GM12878 (cell line): ENCODE data around the gene TRIM28. TPM values are rescaled to one million over a fixed set of nuclear protein-coding genes. Genes with fewer than 3 reads are reported as not detected.

Source experiments
- BACH1 ChIP-seq: fragments of 450-650 bp; IDR thresholded peaks from 2 replicates; pipeline ENCODE4 v1.6.1; 2017; ENCODE audit warnings: mild to moderate bottlenecking, borderline replicate concordance
- BHLHE40 ChIP-seq, 2 experiments: fragments of 450-650 bp in 1 of 2; IDR thresholded peaks; 2 replicates each; pipeline ENCODE4 v1.6.1; 2011 to 2017; ENCODE audit warnings: low read depth in 2 of 2, borderline replicate concordance in 1 of 2, improper control_type of control experiment in 1 of 2, low read length in 1 of 2, mild to moderate bottlenecking in 1 of 2
- CHD2 ChIP-seq: IDR thresholded peaks from 2 replicates; pipeline ENCODE4 v1.6.1; 2011; ENCODE audit warnings: low read depth, low read length, improper control_type of control experiment, borderline replicate concordance
- EED ChIP-seq: sonication (generic); IDR thresholded peaks from 2 replicates; pipeline ENCODE4 v1.6.1; 2016; ENCODE audit warnings: antibody characterized with exemption, low read depth
- HDGF ChIP-seq: fragments of 450-650 bp; IDR thresholded peaks from 2 replicates; pipeline ENCODE4 v1.6.1; 2016; ENCODE audit warnings: antibody characterized with exemption
- IRF4 ChIP-seq: IDR thresholded peaks from 2 replicates; pipeline ENCODE4 v1.6.1; 2011; ENCODE audit warnings: low read depth, low read length
- MEF2A ChIP-seq: IDR thresholded peaks from 2 replicates; pipeline ENCODE4 v1.6.1; 2011; ENCODE audit warnings: low read depth, mild to moderate bottlenecking, low read length, moderate library complexity; ENCODE audit not compliant: insufficient read depth
- MTA2 ChIP-seq: fragments of 450-650 bp; IDR thresholded peaks from 2 replicates; pipeline ENCODE4 v1.6.1; 2016; ENCODE audit warnings: low read depth, mild to moderate bottlenecking, moderate library complexity
- PAX5 ChIP-seq: IDR thresholded peaks from 2 replicates; pipeline ENCODE4 v1.6.1; 2011; ENCODE audit warnings: low read depth, low read length, borderline replicate concordance
- PML ChIP-seq: IDR thresholded peaks from 2 replicates; pipeline ENCODE4 v1.6.1; 2012; ENCODE audit warnings: low read length, inconsistent platforms
- POLR2AphosphoS2 ChIP-seq: IDR thresholded peaks from 2 replicates; pipeline ENCODE4 v1.6.1; 2011; ENCODE audit warnings: low read depth, mild to moderate bottlenecking, low read length, improper control_type of control experiment, moderate library complexity
- SMAD5 ChIP-seq: IDR thresholded peaks from 2 replicates; pipeline ENCODE4 v1.6.1; 2016; ENCODE audit warnings: antibody characterized with exemption, low read depth
- SUPT20H ChIP-seq: IDR thresholded peaks from 2 replicates; pipeline ENCODE4 v1.6.1; 2011; ENCODE audit warnings: low read depth, mild to moderate bottlenecking, low read length, moderate library complexity, borderline replicate concordance; ENCODE audit not compliant: control insufficient read depth
- TBL1XR1 ChIP-seq: IDR thresholded peaks from 2 replicates; pipeline ENCODE4 v1.6.1; 2012; ENCODE audit warnings: low read depth, low read length, improper control_type of control experiment
- YBX1 ChIP-seq: fragments of 450-650 bp; IDR thresholded peaks from 2 replicates; pipeline ENCODE4 v1.6.1; 2016; ENCODE audit warnings: antibody characterized with exemption
- ZNF207 ChIP-seq: fragments of 450-650 bp; IDR thresholded peaks from 2 replicates; pipeline ENCODE4 v1.6.1; 2014; ENCODE audit warnings: antibody characterized with exemption, mild to moderate bottlenecking, borderline replicate concordance
- ZNF384 ChIP-seq: IDR thresholded peaks from 2 replicates; pipeline ENCODE4 v1.6.1; 2012; ENCODE audit warnings: low read depth, mild to moderate bottlenecking, low read length, improper control_type of control experiment, borderline replicate concordance
- polyA plus RNA-seq, 11 experiments: library from polyadenylated mRNA; depleted of rRNA in 4 of 11; unstranded in 6 of 11; stranded (reverse) in 5 of 11; fragments of >200 nt; fragmentation: Nextera tagmentation in 4 of 11; fragmentation: Illumina TruSeq in 1 of 11; extraction: Ambion mirVana in 4 of 11; extraction: Trizol in 1 of 11; gene quantifications; 1 replicate in 1 of 11; 2 replicates in 10 of 11; pipeline versions ENCODE4 v1.2.1 to v1.2.3, GENCODE V29; 2011 to 2016; ENCODE audit warnings: inconsistent platforms in 2 of 11, missing spikeins in 2 of 11, low read depth in 1 of 11
- total RNA-seq, 4 experiments: library from RNA; depleted of rRNA in 3 of 4; stranded (reverse); fragments of >200 nt in 3 of 4; fragmentation: Illumina TruSeq in 1 of 4; extraction: Trizol in 1 of 4; gene quantifications; 2 replicates each; pipeline versions ENCODE4 v1.2.1 to v1.2.3, GENCODE V29; 2013 to 2021
- TF ChIP-seq, protein P1 (sequence below): IDR thresholded peaks from 2 replicates; pipeline ENCODE4 v1.6.1; 2012; ENCODE audit warnings: low read depth, low read length, improper control_type of control experiment
- TF ChIP-seq, protein P2 (sequence below): fragments of 450-650 bp; IDR thresholded peaks from 2 replicates; pipeline ENCODE4 v1.6.1; 2016; ENCODE audit warnings: mild to moderate bottlenecking
- TF ChIP-seq, protein P3 (sequence below): fragments of 450-650 bp; IDR thresholded peaks from 2 replicates; pipeline ENCODE4 v1.6.1; 2016; ENCODE audit warnings: mild to moderate bottlenecking
- TF ChIP-seq, protein P4 (sequence below): IDR thresholded peaks from 2 replicates; pipeline ENCODE4 v1.6.1; 2012; ENCODE audit warnings: low read depth, low read length, improper control_type of control experiment
- TF ChIP-seq, protein P5 (sequence below): fragments of 150-350 bp; IDR thresholded peaks from 2 replicates; pipeline ENCODE4 v1.6.1; 2016; ENCODE audit warnings: low read depth, low read length

Gene TRIM28
- total and polyA plus RNA-seq, 10 of the 15 experiments (the other 5 are each of a cell fraction or from before 2014, with no cell fraction given), result 5.0 to 650 (median 296) TPM

DNA sequence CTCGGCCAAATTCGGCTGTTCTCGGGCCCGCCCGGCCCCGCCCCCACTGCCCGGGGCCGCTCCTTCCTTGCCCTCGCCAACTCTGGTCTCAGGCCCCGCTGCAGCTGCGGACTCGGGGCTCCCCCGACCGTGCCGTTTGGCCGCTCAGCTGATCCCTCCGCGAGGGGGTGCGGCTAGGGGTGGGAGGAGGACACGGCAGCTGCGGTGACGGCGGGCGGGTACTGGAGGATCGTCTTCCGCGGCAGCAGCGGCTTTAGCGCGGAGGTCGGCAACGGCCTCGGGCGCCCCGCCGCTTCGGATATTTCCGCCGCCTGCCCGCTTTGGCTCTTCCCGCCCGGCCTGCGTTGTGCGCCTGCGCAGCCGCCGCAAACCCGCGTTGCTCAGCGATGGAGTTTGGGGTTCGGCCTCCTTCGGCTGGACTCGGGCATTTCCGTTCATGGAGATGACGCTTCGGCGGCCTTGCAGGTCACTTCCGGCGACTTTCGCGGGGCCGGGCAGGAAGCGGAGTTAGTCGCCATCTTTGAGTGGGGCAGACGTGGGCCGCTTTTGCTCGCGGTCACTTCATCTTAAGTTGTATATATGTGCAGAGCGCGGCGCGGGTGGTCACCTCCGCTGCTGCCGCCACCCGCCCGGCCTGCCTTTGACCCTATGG is 14.9 kb downstream of the TRIM28 start (continued):
- TF ChIP-seq, protein P1, sequence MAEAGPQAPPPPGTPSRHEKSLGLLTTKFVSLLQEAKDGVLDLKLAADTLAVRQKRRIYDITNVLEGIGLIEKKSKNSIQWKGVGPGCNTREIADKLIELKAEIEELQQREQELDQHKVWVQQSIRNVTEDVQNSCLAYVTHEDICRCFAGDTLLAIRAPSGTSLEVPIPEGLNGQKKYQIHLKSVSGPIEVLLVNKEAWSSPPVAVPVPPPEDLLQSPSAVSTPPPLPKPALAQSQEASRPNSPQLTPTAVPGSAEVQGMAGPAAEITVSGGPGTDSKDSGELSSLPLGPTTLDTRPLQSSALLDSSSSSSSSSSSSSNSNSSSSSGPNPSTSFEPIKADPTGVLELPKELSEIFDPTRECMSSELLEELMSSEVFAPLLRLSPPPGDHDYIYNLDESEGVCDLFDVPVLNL, result peak; percentile 61; the same call in 1 of the 2 replicates
- no peak for TF ChIP-seq YBX1
- TF ChIP-seq, protein P2, sequence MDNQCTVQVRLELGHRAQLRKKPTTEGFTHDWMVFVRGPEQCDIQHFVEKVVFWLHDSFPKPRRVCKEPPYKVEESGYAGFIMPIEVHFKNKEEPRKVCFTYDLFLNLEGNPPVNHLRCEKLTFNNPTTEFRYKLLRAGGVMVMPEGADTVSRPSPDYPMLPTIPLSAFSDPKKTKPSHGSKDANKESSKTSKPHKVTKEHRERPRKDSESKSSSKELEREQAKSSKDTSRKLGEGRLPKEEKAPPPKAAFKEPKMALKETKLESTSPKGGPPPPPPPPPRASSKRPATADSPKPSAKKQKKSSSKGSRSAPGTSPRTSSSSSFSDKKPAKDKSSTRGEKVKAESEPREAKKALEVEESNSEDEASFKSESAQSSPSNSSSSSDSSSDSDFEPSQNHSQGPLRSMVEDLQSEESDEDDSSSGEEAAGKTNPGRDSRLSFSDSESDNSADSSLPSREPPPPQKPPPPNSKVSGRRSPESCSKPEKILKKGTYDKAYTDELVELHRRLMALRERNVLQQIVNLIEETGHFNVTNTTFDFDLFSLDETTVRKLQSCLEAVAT, result no peak
- TF ChIP-seq BACH1, result peak; percentile 31; the same call in 1 of the 2 replicates
- peak; percentile 54 for TF ChIP-seq CHD2
- TF ChIP-seq MTA2, result no peak
- TF ChIP-seq POLR2AphosphoS2, result peak; percentile 15; the same call in 1 of the 2 replicates
- TF ChIP-seq, protein P3, sequence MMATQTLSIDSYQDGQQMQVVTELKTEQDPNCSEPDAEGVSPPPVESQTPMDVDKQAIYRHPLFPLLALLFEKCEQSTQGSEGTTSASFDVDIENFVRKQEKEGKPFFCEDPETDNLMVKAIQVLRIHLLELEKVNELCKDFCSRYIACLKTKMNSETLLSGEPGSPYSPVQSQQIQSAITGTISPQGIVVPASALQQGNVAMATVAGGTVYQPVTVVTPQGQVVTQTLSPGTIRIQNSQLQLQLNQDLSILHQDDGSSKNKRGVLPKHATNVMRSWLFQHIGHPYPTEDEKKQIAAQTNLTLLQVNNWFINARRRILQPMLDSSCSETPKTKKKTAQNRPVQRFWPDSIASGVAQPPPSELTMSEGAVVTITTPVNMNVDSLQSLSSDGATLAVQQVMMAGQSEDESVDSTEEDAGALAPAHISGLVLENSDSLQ, result 0 out of 2 replicates have a peak, but pooled peaks have one; percentile 17
- TF ChIP-seq ZNF384, result no peak
- TF ChIP-seq HDGF, result peak; percentile 81
- no peak for TF ChIP-seq PML
- TF ChIP-seq, protein P4, sequence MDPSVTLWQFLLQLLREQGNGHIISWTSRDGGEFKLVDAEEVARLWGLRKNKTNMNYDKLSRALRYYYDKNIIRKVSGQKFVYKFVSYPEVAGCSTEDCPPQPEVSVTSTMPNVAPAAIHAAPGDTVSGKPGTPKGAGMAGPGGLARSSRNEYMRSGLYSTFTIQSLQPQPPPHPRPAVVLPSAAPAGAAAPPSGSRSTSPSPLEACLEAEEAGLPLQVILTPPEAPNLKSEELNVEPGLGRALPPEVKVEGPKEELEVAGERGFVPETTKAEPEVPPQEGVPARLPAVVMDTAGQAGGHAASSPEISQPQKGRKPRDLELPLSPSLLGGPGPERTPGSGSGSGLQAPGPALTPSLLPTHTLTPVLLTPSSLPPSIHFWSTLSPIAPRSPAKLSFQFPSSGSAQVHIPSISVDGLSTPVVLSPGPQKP, result peak; percentile 45; the same call in 1 of the 2 replicates
- no peak for TF ChIP-seq PAX5
- no peak for TF ChIP-seq EED
- TF ChIP-seq MEF2A, result 0 out of 2 replicates have a peak, but pooled peaks have one; percentile 53
- no peak for TF ChIP-seq IRF4
- peak; percentile 30 for TF ChIP-seq TBL1XR1
- peak; percentile 20; the same call in 1 of the 2 replicates for TF ChIP-seq ZNF207
- TF ChIP-seq, protein P5, sequence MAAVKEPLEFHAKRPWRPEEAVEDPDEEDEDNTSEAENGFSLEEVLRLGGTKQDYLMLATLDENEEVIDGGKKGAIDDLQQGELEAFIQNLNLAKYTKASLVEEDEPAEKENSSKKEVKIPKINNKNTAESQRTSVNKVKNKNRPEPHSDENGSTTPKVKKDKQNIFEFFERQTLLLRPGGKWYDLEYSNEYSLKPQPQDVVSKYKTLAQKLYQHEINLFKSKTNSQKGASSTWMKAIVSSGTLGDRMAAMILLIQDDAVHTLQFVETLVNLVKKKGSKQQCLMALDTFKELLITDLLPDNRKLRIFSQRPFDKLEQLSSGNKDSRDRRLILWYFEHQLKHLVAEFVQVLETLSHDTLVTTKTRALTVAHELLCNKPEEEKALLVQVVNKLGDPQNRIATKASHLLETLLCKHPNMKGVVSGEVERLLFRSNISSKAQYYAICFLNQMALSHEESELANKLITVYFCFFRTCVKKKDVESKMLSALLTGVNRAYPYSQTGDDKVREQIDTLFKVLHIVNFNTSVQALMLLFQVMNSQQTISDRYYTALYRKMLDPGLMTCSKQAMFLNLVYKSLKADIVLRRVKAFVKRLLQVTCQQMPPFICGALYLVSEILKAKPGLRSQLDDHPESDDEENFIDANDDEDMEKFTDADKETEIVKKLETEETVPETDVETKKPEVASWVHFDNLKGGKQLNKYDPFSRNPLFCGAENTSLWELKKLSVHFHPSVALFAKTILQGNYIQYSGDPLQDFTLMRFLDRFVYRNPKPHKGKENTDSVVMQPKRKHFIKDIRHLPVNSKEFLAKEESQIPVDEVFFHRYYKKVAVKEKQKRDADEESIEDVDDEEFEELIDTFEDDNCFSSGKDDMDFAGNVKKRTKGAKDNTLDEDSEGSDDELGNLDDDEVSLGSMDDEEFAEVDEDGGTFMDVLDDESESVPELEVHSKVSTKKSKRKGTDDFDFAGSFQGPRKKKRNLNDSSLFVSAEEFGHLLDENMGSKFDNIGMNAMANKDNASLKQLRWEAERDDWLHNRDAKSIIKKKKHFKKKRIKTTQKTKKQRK, result no peak
- peak; percentile 72 to 86; a peak in 3 of 4 replicates for TF ChIP-seq BHLHE40 (IDR thresholded peaks at IDR 0.05; ENCODE audit: borderline replicate concordance in 1 of 2, low read depth in 2 of 2, low read length in 1 of 2)
- no peak for TF ChIP-seq SUPT20H
- peak; percentile 77; the same call in 1 of the 2 replicates for TF ChIP-seq SMAD5
